ENCODE measurements around the gene DNAJC5. TPM values are rescaled to one million over a fixed set of nuclear protein-coding genes. Genes with fewer than 3 reads are reported as not detected.

Gene DNAJC5
- total RNA-seq, 4 donors from 2014 or later: 58.7 to 89.5 (median 75.4) TPM

- H3K27me3 ChIP-seq: no peaks in the 10 kb centered on the region
- intact Hi-C loops (cut with DNase I): no loop called here
- 79 to 87% methylated on average over 9 to 14 of the region's 18 CpGs for WGBS, 2 donors
- no peak for DNase-seq
- H3K4me3 ChIP-seq: no peak overlapping the region
- H3K27ac ChIP-seq: peak overlapping the region in 1 of 4 donors; percentile 86
- peaks cover 0 to 24% (median 0%) of the 10 kb centered on the region in 3 donors for H3K36me3 ChIP-seq
- peaks cover 36 to 62% (median 44%) of the 10 kb centered on the region in 3 donors for H3K4me1 ChIP-seq
- H3K9me3 ChIP-seq: no peaks in the 10 kb centered on the region
- no peak for TF ChIP-seq POLR2A (IDR thresholded peaks at IDR 0.05)
- TF ChIP-seq, protein P1, sequence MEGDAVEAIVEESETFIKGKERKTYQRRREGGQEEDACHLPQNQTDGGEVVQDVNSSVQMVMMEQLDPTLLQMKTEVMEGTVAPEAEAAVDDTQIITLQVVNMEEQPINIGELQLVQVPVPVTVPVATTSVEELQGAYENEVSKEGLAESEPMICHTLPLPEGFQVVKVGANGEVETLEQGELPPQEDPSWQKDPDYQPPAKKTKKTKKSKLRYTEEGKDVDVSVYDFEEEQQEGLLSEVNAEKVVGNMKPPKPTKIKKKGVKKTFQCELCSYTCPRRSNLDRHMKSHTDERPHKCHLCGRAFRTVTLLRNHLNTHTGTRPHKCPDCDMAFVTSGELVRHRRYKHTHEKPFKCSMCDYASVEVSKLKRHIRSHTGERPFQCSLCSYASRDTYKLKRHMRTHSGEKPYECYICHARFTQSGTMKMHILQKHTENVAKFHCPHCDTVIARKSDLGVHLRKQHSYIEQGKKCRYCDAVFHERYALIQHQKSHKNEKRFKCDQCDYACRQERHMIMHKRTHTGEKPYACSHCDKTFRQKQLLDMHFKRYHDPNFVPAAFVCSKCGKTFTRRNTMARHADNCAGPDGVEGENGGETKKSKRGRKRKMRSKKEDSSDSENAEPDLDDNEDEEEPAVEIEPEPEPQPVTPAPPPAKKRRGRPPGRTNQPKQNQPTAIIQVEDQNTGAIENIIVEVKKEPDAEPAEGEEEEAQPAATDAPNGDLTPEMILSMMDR (IDR thresholded peaks at IDR 0.05): no peak
Observed at GRCh38 chr20:63976980-63977738, 82.2 kb downstream of the DNAJC5 start.

GRCh38 chr20:63977739-63978276 lies 82.9 kb downstream of the DNAJC5 start:
- H3K9me3 ChIP-seq: no peaks in the 10 kb centered on the region
- peak overlapping the region in 2 of 4 donors; percentile 96 to 99 for H3K4me3 ChIP-seq
- peaks cover 0 to 29% (median 0%) of the 10 kb centered on the region in 3 donors for H3K36me3 ChIP-seq
- no peak for DNase-seq
- H3K4me1 ChIP-seq: peaks cover 43 to 69% (median 49%) of the 10 kb centered on the region in 3 donors
- H3K27ac ChIP-seq: peak overlapping the region; percentile 86 to 95 (median 88)
- 38 to 50% methylated on average over 2 to 9 of the region's 16 CpGs for WGBS, 2 donors
- no peaks in the 10 kb centered on the region for H3K27me3 ChIP-seq
- intact Hi-C loops (cut with DNase I): no loop called here
- TF ChIP-seq POLR2A (IDR thresholded peaks at IDR 0.05): no peak

DNA sequence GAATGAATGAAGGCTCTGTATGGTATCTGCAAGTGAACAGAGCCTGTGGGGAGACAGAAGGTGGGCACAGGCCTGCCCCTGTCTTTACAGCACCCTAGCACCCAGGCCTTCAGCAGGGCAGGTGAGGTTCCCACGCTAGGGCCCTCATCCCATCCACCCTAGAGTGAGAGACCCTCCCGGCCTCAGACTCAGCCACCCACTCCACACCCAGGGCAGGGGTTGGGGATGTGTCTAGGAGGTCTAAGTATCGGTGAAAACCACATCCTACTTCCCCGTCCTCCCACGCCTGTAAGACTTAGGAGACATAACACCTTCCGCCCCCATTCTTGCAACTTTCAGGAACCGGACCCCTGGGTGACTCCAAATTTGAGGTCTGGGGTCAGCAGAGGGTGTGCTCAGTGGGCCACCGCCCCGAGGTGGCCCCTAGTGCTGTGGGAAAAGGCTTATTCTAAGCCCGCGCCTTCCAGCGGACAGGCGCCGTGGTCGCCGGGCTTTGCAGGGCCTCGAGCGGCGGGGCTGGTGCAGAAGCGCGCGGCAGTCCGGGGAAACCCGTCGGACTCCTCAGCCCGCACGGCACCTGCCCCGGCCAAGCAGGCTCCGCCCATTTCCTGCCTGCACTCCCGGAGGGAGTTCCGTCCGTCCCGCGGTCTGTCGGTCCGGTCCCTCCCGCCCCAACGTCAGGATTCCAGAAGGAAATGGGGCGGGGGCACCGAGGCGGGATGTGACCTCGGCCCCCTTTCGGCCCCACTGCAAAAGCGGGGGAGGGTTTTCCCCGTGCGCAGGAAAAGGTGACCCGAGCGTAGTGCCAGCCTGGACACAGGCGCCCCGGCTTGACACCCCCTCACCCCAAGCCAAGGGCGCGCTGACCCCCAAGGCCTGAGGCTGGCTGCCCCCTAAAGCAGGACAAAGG lies 83.6 kb downstream of the DNAJC5 start:
- H3K4me1 ChIP-seq: peaks cover 44 to 71% (median 49%) of the 10 kb centered on the region in 3 donors

GRCh38 chr20:63979229-63979556 lies 84.3 kb downstream of the DNAJC5 start:
- Histone ChIP-seq H3K27me3 (no peaks in the 10 kb centered on the region), H3K4me1 (peaks cover 39 to 65% (median 48%) of the 10 kb centered on the region in 3 donors), H3K9me3 (no peaks in the 10 kb centered on the region), H3K36me3 (peaks cover 0 to 43% (median 7%) of the 10 kb centered on the region in 3 donors), H3K4me3 (peak overlapping the region; percentile 44 to 99 (median 90)), H3K27ac (peak overlapping the region; percentile 86 to 95 (median 88))
- no peak for DNase-seq
- intact Hi-C loops (cut with DNase I): no loop called here
- no peak for TF ChIP-seq POLR2A (IDR thresholded peaks at IDR 0.05)
- TF ChIP-seq, protein P1 (IDR thresholded peaks at IDR 0.05): no peak
- no CpG with 5 or more reads among the region's 47 CpGs for WGBS, 2 donors

More for the DNA sequence above, 83.6 kb downstream of the DNAJC5 start:
- intact Hi-C loops (cut with DNase I): no loop called here
- WGBS, 2 donors: 18 to 70% methylated on average over 2 to 5 of the region's 52 CpGs
- Histone ChIP-seq H3K9me3 (no peaks in the 10 kb centered on the region), H3K4me3 (peak overlapping the region; percentile 44 to 99 (median 90)), H3K27me3 (no peaks in the 10 kb centered on the region), H3K36me3 (peaks cover 0 to 37% (median under 1%) of the 10 kb centered on the region in 3 donors), H3K27ac (peak overlapping the region; percentile 86 to 95 (median 88))
- TF ChIP-seq POLR2A (IDR thresholded peaks at IDR 0.05): peak in 2 of 4 donors; percentile 24 to 27
- TF ChIP-seq, protein P1 (IDR thresholded peaks at IDR 0.05): no peak
- no peak for DNase-seq

GRCh38 chr20:63979557-63980316 lies 84.8 kb downstream of the DNAJC5 start, which contains the start of gene SAMD10:
Gene SAMD10 (minus strand): TSS chr20:63979642. CDS start chr20:63979467, 175 bp downstream.
- WGBS, 2 donors: 0 to 3% methylated on average over 2 to 8 of the region's 52 CpGs
- Histone ChIP-seq H3K4me3 (peak within 1 kb of the TSS; percentile 81 to 99 (median 90)), H3K36me3 (peaks cover 0 to 47% (median 10%) of the 10 kb centered on the region in 3 donors), H3K9me3 (no peaks in the 10 kb centered on the region), H3K27ac (peak within 1 kb of the TSS; percentile 86 to 95 (median 89)), H3K4me1 (peaks cover 37 to 59% (median 44%) of the 10 kb centered on the region in 3 donors), H3K27me3 (no peaks in the 10 kb centered on the region)
- no peak for TF ChIP-seq POLR2A (IDR thresholded peaks at IDR 0.05)
- TF ChIP-seq, protein P1 (IDR thresholded peaks at IDR 0.05): peak in 4 of 6 experiments; percentile 14 to 55 (median 42)
- intact Hi-C loops (cut with DNase I): loop anchor here (10.0 kb wide), 1 partner anchor 55 kb away; the partner anchor contains the start of gene C20orf204
- no peak for DNase-seq
